ENCODE measurements around the gene FAM53B. TPM values are rescaled to one million over a fixed set of nuclear protein-coding genes. Genes with fewer than 3 reads are reported as not detected.

FAM53B gene
- polyA plus RNA-seq, 1 donor from 2014 or later, result 48.9 TPM

DNA sequence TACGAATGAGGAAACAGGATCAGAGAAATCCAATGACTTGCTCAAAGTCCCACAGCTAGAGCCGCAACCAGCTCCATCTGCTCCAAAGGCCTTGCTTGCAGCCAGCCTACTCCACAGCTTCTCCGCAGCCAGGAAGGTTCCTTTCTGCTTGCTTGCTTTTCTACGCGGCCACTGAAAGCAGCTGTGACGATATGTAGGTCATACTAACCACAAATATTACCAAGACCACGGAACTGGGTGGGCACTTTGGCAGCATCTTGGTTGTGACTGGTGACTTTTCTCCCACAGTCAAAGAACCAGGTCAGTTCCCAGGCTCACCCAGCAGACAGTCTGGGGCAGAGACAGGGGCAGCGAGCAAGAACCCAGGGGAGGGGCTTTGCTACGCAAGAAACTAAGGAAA lies 86.4 kb downstream of the FAM53B start:
- Mint-ChIP-seq H3K27ac (peak overlapping the region; percentile 76 to 81 (median 77)), H3K9me3 (no peaks in the 10 kb centered on the region), H3K36me3 (peaks cover 6% of the 10 kb centered on the region), H3K4me3 (peak overlapping the region in 2 of 4 donors; percentile 21 to 77), H3K4me1 (peaks cover 26 to 55% (median 35%) of the 10 kb centered on the region in 3 donors), H3K27me3 (no peaks in the 10 kb centered on the region)

DNA sequence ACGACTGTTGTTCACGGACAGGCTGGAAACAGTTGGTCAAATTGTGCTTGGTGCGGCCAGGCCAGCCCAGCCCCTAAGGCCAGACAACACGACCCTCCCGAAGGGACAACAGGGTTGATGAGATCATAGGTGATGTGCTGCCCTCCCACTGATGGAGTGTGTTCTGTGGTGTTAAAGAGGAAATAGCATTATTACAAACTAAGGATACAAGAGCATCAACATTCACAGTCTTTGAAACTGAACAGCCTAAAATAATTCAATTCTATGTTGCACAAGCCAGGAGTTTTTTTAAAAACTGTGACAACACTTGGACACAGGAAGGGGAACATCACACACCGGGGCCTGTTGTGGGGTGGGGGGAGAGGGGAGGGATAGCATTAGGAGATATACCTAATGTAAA lies 87.6 kb downstream of the FAM53B start:
- no peaks in the 10 kb centered on the region for H3K9me3 Mint-ChIP-seq
- no peaks in the 10 kb centered on the region for H3K27me3 Mint-ChIP-seq
- no peak overlapping the region for H3K4me3 Mint-ChIP-seq
- peaks cover 6% of the 10 kb centered on the region for H3K36me3 Mint-ChIP-seq
- H3K27ac Mint-ChIP-seq, result peak overlapping the region in 2 of 3 donors; percentile 3 to 75
- H3K4me1 Mint-ChIP-seq, result peaks cover 39 to 65% (median 45%) of the 10 kb centered on the region in 3 donors

DNA sequence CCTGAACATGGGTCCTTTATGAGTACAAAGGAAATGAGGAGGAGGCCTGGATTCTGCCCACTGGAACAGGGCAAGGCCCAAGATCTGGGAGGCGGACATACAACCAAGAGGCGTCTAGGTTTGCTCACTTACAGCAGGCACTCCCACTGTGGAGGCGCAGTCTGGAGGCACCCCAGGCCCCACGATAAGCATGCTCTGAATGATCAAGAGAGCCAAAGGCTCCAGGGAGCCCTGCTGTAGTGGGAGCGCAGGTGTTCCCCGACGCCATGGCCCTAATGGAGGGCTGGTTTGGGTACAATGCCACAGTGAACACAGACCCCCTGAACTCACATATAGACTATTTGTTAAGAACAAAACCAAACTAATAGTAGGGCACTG lies 88.1 kb downstream of the FAM53B start:
- Mint-ChIP-seq H3K36me3 (peaks cover 6% of the 10 kb centered on the region), H3K4me3 (peak overlapping the region in 1 of 4 donors; percentile 51), H3K27ac (peak overlapping the region; percentile 75 to 89 (median 88)), H3K4me1 (peaks cover 40 to 68% (median 49%) of the 10 kb centered on the region in 3 donors), H3K27me3 (no peaks in the 10 kb centered on the region), H3K9me3 (no peaks in the 10 kb centered on the region)

DNA sequence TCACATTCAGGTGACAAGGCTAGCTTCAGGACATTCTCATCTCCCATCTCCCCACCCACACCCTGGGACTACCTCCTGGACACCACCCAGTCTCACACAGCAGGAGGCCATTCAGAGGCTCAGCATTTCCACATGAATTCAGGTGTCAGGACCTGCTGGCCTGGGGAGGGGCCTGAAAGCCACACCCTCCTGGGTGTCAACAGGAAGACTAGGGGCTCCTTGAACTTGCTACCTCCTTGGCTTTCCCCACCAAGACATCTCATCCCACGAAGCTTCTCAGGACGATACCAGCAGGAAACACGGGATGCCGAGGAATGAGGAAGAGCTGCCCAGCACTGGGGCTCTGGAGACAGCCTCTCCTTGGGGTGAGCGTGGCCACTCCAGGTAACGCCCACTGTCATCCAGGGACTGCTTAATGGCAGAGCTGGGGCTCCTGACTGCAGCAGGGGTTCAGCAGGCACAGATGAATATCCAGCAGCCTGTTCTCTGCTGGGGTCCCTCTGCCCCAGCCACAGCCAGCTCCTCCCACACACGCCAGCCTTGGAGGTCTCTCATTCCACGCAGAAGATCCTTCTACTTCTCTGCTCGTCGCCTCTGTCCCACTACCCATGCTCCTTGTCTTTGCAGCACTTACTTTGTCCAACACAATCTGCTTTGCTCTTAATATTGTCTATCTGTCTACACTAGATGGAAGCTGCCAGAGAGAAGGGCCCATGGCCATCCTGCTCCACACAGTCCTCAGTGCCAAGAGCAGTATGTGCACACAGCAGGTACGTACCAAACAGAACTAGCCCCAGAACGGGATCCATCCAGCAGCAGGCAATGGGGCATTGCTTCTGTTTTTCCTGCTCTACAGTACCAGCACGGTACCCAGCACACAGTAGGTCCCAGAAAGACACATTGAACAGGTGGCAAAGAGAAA lies 88.7 kb downstream of the FAM53B start:
- Mint-ChIP-seq H3K9me3 (no peaks in the 10 kb centered on the region), H3K36me3 (peaks cover 6% of the 10 kb centered on the region), H3K27ac (peak overlapping the region; percentile 5 to 89 (median 88)), H3K27me3 (no peaks in the 10 kb centered on the region), H3K4me1 (peaks cover 46 to 73% (median 56%) of the 10 kb centered on the region in 3 donors), H3K4me3 (peak overlapping the region in 1 of 4 donors; percentile 51)

DNA sequence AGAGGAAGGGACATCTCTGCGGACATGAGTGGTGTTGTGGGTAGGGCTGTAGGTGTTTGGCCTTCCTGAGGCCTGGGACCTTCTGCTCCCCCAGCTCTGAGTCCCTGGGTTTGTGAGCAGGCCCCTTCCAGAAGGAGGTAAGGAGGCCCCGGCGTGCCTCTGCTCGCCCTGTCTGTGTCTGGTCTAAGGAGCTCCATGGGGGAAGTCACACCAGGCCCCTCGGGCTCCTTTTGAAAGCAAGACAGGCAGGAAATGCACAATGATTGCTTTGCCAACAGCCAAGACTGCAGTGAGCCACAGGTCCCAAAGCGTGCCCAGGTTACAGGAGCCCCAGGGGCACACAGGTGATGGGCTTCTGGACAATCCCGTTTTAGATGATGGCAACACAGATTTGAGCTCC lies 89.5 kb downstream of the FAM53B start:
- H3K9me3 Mint-ChIP-seq, result no peaks in the 10 kb centered on the region
- H3K4me3 Mint-ChIP-seq, result no peak overlapping the region
- H3K36me3 Mint-ChIP-seq, result peaks cover 6% of the 10 kb centered on the region
- peak overlapping the region; percentile 5 to 84 (median 76) for H3K27ac Mint-ChIP-seq
- no peaks in the 10 kb centered on the region for H3K27me3 Mint-ChIP-seq
- peaks cover 50 to 73% (median 58%) of the 10 kb centered on the region in 3 donors for H3K4me1 Mint-ChIP-seq

DNA sequence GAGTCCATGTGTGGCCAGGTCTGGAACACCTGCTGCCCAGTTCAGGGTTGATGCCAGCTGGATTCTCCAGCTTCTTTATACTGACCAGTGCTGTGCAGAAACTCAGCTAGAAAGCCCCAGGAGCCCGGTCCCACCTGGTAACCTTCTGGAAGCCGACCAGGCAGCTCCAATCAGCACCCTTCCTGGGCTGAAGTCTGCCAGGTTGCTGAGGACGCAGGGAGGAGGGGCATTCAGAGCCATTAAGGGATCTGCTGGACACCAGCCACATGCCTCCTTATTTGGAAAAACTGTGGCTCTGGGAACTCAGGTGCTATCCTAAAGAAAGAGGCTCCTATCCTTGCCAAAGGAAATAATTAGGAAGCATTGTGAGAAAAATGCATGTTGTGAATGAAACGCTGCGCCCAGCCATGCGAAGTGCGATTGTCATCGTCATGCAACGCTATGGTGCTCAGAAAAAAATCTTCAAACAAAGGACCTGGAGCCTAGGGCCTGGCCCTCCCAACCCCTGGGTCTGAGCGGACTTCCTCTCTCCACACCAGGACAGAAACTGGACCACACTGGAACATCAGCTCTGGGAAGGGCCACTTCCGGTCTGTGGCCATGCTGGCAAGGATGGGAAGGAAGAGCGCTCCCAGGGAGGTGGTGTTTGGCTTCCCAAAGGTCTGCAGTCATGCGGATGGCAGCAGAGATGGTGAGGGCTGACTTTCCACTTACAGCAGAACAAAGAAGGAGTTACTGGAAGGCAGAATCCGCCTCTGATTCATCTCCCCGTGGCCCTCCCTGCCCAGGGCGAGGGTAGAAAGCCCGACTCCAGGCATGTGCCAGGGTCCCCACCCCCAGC lies 90.1 kb downstream of the FAM53B start:
- Mint-ChIP-seq H3K36me3 (peaks cover 6% of the 10 kb centered on the region), H3K9me3 (no peaks in the 10 kb centered on the region), H3K27me3 (no peaks in the 10 kb centered on the region), H3K27ac (peak overlapping the region; percentile 5 to 84 (median 76)), H3K4me1 (peaks cover 49 to 73% (median 62%) of the 10 kb centered on the region in 3 donors), H3K4me3 (peak overlapping the region in 2 of 4 donors; percentile 45 to 84)

DNA sequence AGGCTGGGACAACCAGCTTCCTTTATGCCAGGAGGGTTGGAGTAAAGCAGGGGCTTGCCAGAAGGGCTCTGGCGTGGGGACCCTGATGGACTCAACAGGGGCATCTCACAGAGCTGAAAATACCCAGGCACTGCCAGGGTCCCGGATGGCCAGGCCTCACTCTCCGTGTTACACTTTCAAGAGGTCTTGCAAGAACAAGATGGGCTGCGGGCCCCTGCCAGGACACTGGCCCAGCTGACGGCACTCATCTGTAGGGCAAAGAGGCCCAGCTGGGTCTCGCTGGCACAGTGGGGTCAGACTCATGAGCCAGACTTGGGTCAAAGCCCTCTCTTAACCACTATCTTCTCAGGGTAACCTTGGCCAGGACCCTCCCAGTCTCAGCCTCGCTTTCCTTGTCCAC lies 90.9 kb downstream of the FAM53B start:
- Mint-ChIP-seq H3K4me3 (peak overlapping the region in 3 of 4 donors; percentile 10 to 84 (median 63)), H3K4me1 (peaks cover 49 to 75% (median 63%) of the 10 kb centered on the region in 3 donors), H3K9me3 (no peaks in the 10 kb centered on the region), H3K36me3 (peaks cover 6% of the 10 kb centered on the region), H3K27ac (peak overlapping the region; percentile 76 to 96 (median 94)), H3K27me3 (no peaks in the 10 kb centered on the region)

DNA sequence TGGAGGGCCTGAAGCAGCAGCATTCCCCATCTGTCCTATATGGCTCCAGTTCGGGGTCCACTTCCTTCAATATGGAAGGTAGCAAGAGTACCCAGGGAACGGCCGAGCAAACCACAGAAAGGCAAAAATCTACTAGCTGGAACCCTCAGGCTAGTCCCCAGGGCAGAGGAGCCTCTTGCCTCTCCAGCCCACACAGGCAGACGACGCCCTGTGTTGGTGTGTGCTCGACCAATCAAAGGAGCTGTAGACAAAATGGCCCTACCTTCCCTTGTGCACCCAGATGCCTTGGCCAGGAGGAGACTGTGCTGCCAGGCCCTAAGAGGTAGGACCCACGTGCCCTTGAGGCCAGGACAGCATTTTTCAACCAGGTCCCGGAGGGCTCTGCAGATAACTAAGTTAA lies 91.5 kb downstream of the FAM53B start:
- H3K36me3 Mint-ChIP-seq, result peaks cover 5% of the 10 kb centered on the region
- peak overlapping the region in 2 of 4 donors; percentile 10 to 63 for H3K4me3 Mint-ChIP-seq
- no peaks in the 10 kb centered on the region for H3K27me3 Mint-ChIP-seq
- peak overlapping the region; percentile 39 to 96 (median 94) for H3K27ac Mint-ChIP-seq
- H3K9me3 Mint-ChIP-seq, result no peaks in the 10 kb centered on the region
- peaks cover 49 to 77% (median 62%) of the 10 kb centered on the region in 3 donors for H3K4me1 Mint-ChIP-seq

DNA sequence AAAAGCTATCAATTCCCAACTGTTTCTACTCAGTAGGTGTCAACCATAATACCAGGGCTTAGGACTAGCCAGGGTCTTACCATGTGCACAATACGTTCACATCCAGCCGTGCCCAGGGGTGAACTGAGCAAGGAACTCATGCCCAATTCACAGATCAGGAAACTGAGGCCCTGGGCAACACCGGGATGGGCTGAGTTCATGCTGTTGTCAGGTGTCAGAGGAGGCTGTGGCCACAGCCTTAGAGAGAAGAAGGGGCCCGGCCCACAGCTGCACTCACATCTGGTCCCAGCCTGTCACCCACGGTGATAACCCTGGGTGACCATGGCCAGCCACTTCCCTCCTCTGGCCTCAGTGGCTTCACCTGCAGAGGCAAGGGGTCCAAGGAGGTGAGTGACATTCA lies 92.0 kb downstream of the FAM53B start:
- peaks cover 5% of the 10 kb centered on the region for H3K36me3 Mint-ChIP-seq
- H3K27me3 Mint-ChIP-seq, result no peaks in the 10 kb centered on the region
- peak overlapping the region in 3 of 4 donors; percentile 85 to 87 (median 86) for H3K4me3 Mint-ChIP-seq
- no peaks in the 10 kb centered on the region for H3K9me3 Mint-ChIP-seq
- peak overlapping the region; percentile 92 to 96 (median 94) for H3K27ac Mint-ChIP-seq
- peaks cover 51 to 77% (median 62%) of the 10 kb centered on the region in 3 donors for H3K4me1 Mint-ChIP-seq

DNA sequence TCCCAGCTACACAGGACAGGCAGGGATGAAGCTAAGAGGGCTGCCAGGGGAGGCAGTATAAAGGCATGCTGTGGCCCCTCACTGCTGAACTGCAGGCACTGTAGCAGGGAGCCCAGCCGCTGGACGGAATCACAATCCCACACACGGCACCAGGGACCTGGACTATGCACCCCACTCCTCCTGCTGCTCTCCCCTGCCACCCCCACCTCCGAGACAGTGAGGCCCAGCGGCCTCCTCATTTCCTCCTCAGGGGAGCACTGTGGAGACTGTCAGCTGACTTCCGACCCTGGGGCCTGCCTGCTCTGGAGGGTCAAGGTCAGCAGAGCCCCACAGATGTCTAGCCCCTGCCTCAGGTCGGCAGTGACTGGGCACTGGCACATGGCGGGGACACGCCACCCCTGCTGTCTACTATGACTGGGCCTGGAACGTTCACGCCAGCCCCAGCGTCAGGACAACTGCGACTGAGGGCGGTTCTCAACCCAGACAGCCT lies 92.7 kb downstream of the FAM53B start:
- H3K27me3 Mint-ChIP-seq, result no peaks in the 10 kb centered on the region
- peak overlapping the region; percentile 92 to 96 (median 94) for H3K27ac Mint-ChIP-seq
- peaks cover 5% of the 10 kb centered on the region for H3K36me3 Mint-ChIP-seq
- no peaks in the 10 kb centered on the region for H3K9me3 Mint-ChIP-seq
- peak overlapping the region in 3 of 4 donors; percentile 85 to 87 (median 86) for H3K4me3 Mint-ChIP-seq
- H3K4me1 Mint-ChIP-seq, result peaks cover 52 to 82% (median 67%) of the 10 kb centered on the region in 3 donors

DNA sequence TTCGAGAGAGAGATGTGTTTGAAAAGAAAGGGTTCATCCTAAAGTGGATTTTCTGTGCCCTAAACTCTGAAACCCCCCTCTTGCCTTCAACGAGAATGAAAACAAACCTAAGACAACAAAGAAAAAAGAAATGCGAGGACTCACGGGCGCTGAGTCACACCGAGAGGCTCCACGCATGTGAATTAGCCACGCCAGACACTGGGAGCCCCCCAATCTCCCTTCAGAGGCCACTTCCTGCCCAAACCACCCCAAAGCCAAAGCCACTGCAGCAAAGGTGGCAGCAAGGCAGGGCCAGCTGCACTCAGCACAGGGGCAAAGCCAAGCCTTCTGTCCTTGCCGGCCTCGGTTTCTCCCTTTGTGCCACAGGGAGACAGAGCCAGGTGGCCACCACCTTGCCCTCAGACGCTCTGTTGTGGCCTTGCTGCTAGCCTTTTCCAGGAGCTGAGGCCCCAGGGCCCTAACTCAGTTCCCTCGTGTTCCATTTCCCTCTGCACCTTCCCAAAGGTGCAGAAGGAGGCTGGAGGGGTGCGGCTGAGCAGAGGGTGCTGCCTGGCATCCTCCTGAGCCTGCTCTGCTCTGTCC lies 93.3 kb downstream of the FAM53B start:
- Mint-ChIP-seq H3K9me3 (no peaks in the 10 kb centered on the region), H3K36me3 (peaks cover 5% of the 10 kb centered on the region), H3K4me1 (peaks cover 56 to 86% (median 72%) of the 10 kb centered on the region in 3 donors), H3K4me3 (peak overlapping the region in 3 of 4 donors; percentile 79 to 87 (median 86)), H3K27me3 (no peaks in the 10 kb centered on the region), H3K27ac (peak overlapping the region; percentile 92 to 96 (median 94))

DNA sequence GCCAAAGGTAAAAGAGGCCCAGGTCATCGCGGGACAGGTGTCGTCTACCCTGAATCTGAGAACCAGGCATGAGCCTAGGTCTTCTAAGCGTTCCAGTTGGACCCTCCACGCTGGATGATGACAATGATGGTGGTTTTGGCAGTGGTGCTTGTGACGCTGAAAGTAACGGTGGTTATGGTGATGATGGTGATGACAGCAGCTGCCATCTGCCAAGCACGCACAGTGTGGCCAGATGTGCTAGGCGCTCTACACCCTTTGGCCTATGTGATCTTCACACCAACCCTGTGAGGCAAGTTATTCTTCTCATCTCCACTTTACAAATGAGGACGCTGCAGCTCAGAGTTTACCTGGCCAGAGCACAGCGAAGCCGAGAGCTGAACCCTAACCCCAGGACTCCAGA lies 93.9 kb downstream of the FAM53B start:
- Mint-ChIP-seq H3K4me1 (peaks cover 57 to 85% (median 76%) of the 10 kb centered on the region in 3 donors), H3K27ac (peak overlapping the region; percentile 80 to 96 (median 94)), H3K4me3 (peak overlapping the region in 3 of 4 donors; percentile 79 to 87 (median 86)), H3K27me3 (no peaks in the 10 kb centered on the region), H3K9me3 (no peaks in the 10 kb centered on the region), H3K36me3 (peaks cover 1% of the 10 kb centered on the region)

DNA sequence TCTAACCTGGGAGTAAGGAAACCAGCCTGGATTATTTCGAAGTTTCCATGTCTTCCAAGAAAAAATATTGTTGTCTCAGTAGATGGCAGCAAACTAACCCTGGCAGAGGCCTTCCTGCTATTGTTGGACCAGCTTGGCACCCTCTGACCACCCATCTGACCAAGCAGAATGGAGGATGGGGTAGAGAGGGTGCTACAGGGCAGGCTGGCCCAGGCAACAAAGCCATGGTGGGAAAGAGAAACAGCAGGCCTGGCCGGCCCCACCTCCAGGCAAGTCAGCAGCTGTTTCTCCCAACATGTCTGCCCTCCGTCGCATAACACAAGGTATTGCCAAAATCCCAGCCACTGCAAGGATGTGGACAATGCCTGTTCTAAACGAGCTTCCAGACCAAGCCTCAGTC lies 95.0 kb downstream of the FAM53B start:
- peaks cover 59 to 88% (median 83%) of the 10 kb centered on the region in 3 donors for H3K4me1 Mint-ChIP-seq
- peaks cover 1% of the 10 kb centered on the region for H3K36me3 Mint-ChIP-seq
- peak overlapping the region; percentile 94 to 96 (median 95) for H3K27ac Mint-ChIP-seq
- H3K4me3 Mint-ChIP-seq, result peak overlapping the region in 3 of 4 donors; percentile 63 to 91 (median 83)
- H3K27me3 Mint-ChIP-seq, result no peaks in the 10 kb centered on the region
- H3K9me3 Mint-ChIP-seq, result no peaks in the 10 kb centered on the region

DNA sequence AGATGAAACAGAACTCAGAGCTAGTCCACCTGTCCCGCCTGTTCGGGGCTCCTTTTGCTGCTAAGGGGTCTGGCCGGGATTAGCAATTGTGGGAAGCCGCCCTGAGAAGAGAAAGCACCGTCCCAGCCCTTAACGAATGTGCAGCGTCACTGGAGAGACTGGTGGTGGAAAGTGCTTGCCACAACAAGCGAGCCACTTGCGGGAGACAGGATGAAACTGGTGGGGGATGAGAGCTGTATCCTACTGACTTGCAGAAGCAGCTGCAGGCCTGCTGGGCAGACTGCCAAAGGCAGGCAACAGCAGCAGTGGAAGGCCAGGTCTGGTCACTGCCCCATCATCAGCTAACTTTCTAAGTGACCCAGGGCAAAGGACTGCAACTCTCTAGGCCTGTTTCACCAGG lies 95.4 kb downstream of the FAM53B start:
- peak overlapping the region in 3 of 4 donors; percentile 63 to 85 (median 83) for H3K4me3 Mint-ChIP-seq
- H3K4me1 Mint-ChIP-seq, result peaks cover 59 to 92% (median 87%) of the 10 kb centered on the region in 3 donors
- no peaks in the 10 kb centered on the region for H3K9me3 Mint-ChIP-seq
- no peaks in the 10 kb centered on the region for H3K27me3 Mint-ChIP-seq
- H3K36me3 Mint-ChIP-seq, result peaks cover 1% of the 10 kb centered on the region
- H3K27ac Mint-ChIP-seq, result peak overlapping the region; percentile 94 to 98 (median 95)
